Measurements from ENCODE around the gene FKBP14. TPM values are rescaled to one million over a fixed set of nuclear protein-coding genes. Genes with fewer than 3 reads are reported as not detected.

The FKBP14 gene
- total and polyA plus RNA-seq, 10 donors = 1.2 to 14.7 (median 8.8) TPM

- intact Hi-C loops (cut with DNase I; ENCODE audit: low total_unique reads) = no loop called here
- TF ChIP-seq POLR2A (IDR thresholded peaks at IDR 0.05) = no peak
- no peak for TF ChIP-seq POLR2AphosphoS5 (IDR thresholded peaks at IDR 0.05)
- no peak for TF ChIP-seq CTCF (IDR thresholded peaks at IDR 0.05 in 8 of 11, conservative IDR thresholded peaks at IDR 0.05 in 3 of 11)
- Histone ChIP-seq H3K27ac (no peak overlapping the region), H3K27me3 (replicated peaks in 1 of 7) (no peaks in the 10 kb centered on the region), H3K4me3 (no peak overlapping the region), H3K4me1 (no peaks in the 10 kb centered on the region), H3K9me3 (no peaks in the 10 kb centered on the region), H3K36me3 (no peaks in the 10 kb centered on the region)
- DNase-seq = no peak
- WGBS, 5 donors = 74 to 95% (median 93%) methylated on average over 2 of the region's 2 CpGs
Measured at GRCh38 chr7:30036220-30036619, 9.7 kb upstream of the FKBP14 start.

- no peak for DNase-seq
- H3K4me1 ChIP-seq = peaks cover 1 to 13% (median 7%) of the 10 kb centered on the region in 6 donors
- H3K9me3 ChIP-seq = no peaks in the 10 kb centered on the region
- H3K27me3 ChIP-seq (replicated peaks in 1 of 7) = no peaks in the 10 kb centered on the region
- no peak for TF ChIP-seq POLR2AphosphoS5 (IDR thresholded peaks at IDR 0.05)
- no peak for TF ChIP-seq POLR2A (IDR thresholded peaks at IDR 0.05)
- no peak for TF ChIP-seq CTCF (IDR thresholded peaks at IDR 0.05 in 8 of 11, conservative IDR thresholded peaks at IDR 0.05 in 3 of 11)
- no peaks in the 10 kb centered on the region for H3K36me3 ChIP-seq
- H3K4me3 ChIP-seq = no peak overlapping the region
- intact Hi-C loops (cut with DNase I; ENCODE audit: low total_unique reads) = no loop called here
- WGBS, 5 donors = 74 to 83% (median 77%) methylated on average over 3 of the region's 3 CpGs
- no peak overlapping the region for H3K27ac ChIP-seq
Measured at GRCh38 chr7:30034501-30034900, 8.0 kb upstream of the FKBP14 start.

- Histone ChIP-seq H3K27me3 (replicated peaks in 1 of 7) (no peaks in the 10 kb centered on the region), H3K4me3 (no peak overlapping the region), H3K4me1 (peaks cover 11 to 27% (median 16%) of the 10 kb centered on the region in 6 donors), H3K27ac (no peak overlapping the region), H3K36me3 (no peaks in the 10 kb centered on the region), H3K9me3 (no peaks in the 10 kb centered on the region)
- TF ChIP-seq POLR2AphosphoS5 (IDR thresholded peaks at IDR 0.05) (no peak), CTCF (IDR thresholded peaks at IDR 0.05 in 8 of 11, conservative IDR thresholded peaks at IDR 0.05 in 3 of 11) (no peak), POLR2A (IDR thresholded peaks at IDR 0.05) (no peak)
- intact Hi-C loops (cut with DNase I; ENCODE audit: low total_unique reads) = no loop called here
- no peak for DNase-seq
- WGBS, 5 donors = 56 to 64% (median 59%) methylated on average over 4 of the region's 4 CpGs
Measured at GRCh38 chr7:30032310-30033125, 6.0 kb upstream of the FKBP14 start.

GRCh38 chr7:30029696-30030095 is 3.2 kb upstream of the FKBP14 start:
- H3K27ac ChIP-seq = peak overlapping the region in 1 of 8 donors; percentile 83
- peak overlapping the region in 5 of 8 donors; percentile 86 to 99 (median 95) for H3K4me3 ChIP-seq
- H3K36me3 ChIP-seq = no peaks in the 10 kb centered on the region
- H3K27me3 ChIP-seq (replicated peaks in 1 of 7) = no peaks in the 10 kb centered on the region
- intact Hi-C loops (cut with DNase I; ENCODE audit: low total_unique reads) = no loop called here
- TF ChIP-seq POLR2AphosphoS5 (IDR thresholded peaks at IDR 0.05) (no peak), POLR2A (IDR thresholded peaks at IDR 0.05) (no peak), CTCF (IDR thresholded peaks at IDR 0.05 in 8 of 11, conservative IDR thresholded peaks at IDR 0.05 in 3 of 11) (no peak)
- peaks cover 25 to 48% (median 33%) of the 10 kb centered on the region in 6 donors for H3K4me1 ChIP-seq
- 37 to 52% (median 48%) methylated on average over 6 of the region's 6 CpGs for WGBS, 5 donors
- DNase-seq = no peak
- H3K9me3 ChIP-seq = no peaks in the 10 kb centered on the region
